Spleen (tissue), 11 donors: Measurements from ENCODE around the gene UBE2L6. TPM values are rescaled to one million over a fixed set of nuclear protein-coding genes. Genes with fewer than 3 reads are reported as not detected.

ENCODE experiments used
- DNase-seq: peaks from one replicate; pipeline ENCODE4 v3.0.0-alpha.2; 2020
- H3K27ac ChIP-seq, 8 donors: fragments of 200-600 bp; sonication (generic) in 7 of 8; 1 replicate in 4 of 8; 2 replicates in 4 of 8; pipeline versions ENCODE4 v1.5.0 to v1.8.0; 2016 to 2021; ENCODE audit warnings: inconsistent platforms in 4 of 8, mild to moderate bottlenecking in 4 of 8, moderate library complexity in 1 of 8
- H3K27me3 ChIP-seq, 7 donors: fragments of 200-600 bp; sonication (generic) in 6 of 7; replicated peaks in 1 of 7; 1 replicate in 4 of 7; 2 replicates in 3 of 7; pipeline versions ENCODE4 v1.5.0 to v1.8.0; 2016 to 2021; ENCODE audit warnings: inconsistent platforms in 3 of 7, mild to moderate bottlenecking in 1 of 7
- H3K36me3 ChIP-seq, 6 donors: fragments of 200-600 bp; sonication (generic) in 5 of 6; 1 replicate in 4 of 6; 2 replicates in 2 of 6; pipeline versions ENCODE4 v1.5.0 to v1.8.0; 2016 to 2021; ENCODE audit warnings: inconsistent platforms in 2 of 6
- H3K4me1 ChIP-seq, 6 donors: fragments of 200-600 bp; sonication (generic) in 5 of 6; 1 replicate in 3 of 6; 2 replicates in 3 of 6; pipeline versions ENCODE4 v1.5.0 to v1.8.0; 2016 to 2021; ENCODE audit warnings: inconsistent platforms in 3 of 6
- H3K4me3 ChIP-seq, 8 donors: fragments of 200-600 bp; sonication (generic) in 7 of 8; 1 replicate in 4 of 8; 2 replicates in 4 of 8; pipeline versions ENCODE4 v1.5.0 to v1.8.0; 2016 to 2021; ENCODE audit warnings: inconsistent platforms in 4 of 8, mild to moderate bottlenecking in 4 of 8, moderate library complexity in 2 of 8
- H3K9me3 ChIP-seq, 8 donors: fragments of 200-600 bp; sonication (generic) in 7 of 8; 1 replicate in 4 of 8; 2 replicates in 4 of 8; pipeline versions ENCODE4 v1.5.0 to v1.8.0; 2016 to 2021; ENCODE audit warnings: inconsistent platforms in 4 of 8
- CTCF ChIP-seq, 11 experiments: fragments of 200-600 bp in 7 of 11; fragments of 450-650 bp in 4 of 11; sonication (generic) in 4 of 11; IDR thresholded peaks in 8 of 11; conservative IDR thresholded peaks in 3 of 11; 1 replicate in 7 of 11; 2 replicates in 4 of 11; pipeline versions ENCODE4 v1.4.0 to v1.8.0; 2016 to 2021; ENCODE audit warnings: antibody characterized with exemption in 11 of 11, inconsistent platforms in 4 of 11, mild to moderate bottlenecking in 1 of 11
- POLR2A ChIP-seq, 3 donors: fragments of 450-650 bp; IDR thresholded peaks; one replicate each; pipeline ENCODE4 v1.5.1; 2017; ENCODE audit warnings: antibody characterized with exemption in 3 of 3, mild to moderate bottlenecking in 1 of 3
- POLR2AphosphoS5 ChIP-seq, 3 donors: sonication (generic); formaldehyde crosslinking; IDR thresholded peaks; one replicate each; pipeline ENCODE4 v1.5.1; 2017; ENCODE audit warnings: antibody characterized with exemption in 3 of 3
- WGBS, 5 donors: extraction: QIAGEN DNeasy Blood & Tissue Kit in 3 of 5; methylation state at CpG; one replicate each; pipeline versions ENCODE4 v1.1.5 to v1.1.7; 2013 to 2018; 5-methylcytosine and 5-hydroxymethylcytosine counted together
- intact Hi-C: fragments of 100-400 bp; cut with DNase I; formaldehyde crosslinking; loops from one replicate; pipeline ENCODE4 v1.15.0; 2023; ENCODE audit warnings: low total_unique reads
- polyA plus RNA-seq, 3 donors: library from polyadenylated mRNA; stranded (reverse); fragments of 200-250 nt; gene quantifications; one replicate each; pipeline ENCODE4 v1.2.1, GENCODE V29; 2013
- total RNA-seq, 7 donors: library from RNA; depleted of rRNA in 3 of 7; stranded (reverse); fragments of >200 nt in 3 of 7; fragmentation: NEBNext Ultra II Directional in 4 of 7; extraction: Animal tissue kit (Norgen Biotek cat#: 25700) in 4 of 7; gene quantifications; one replicate each; pipeline versions ENCODE4 v1.1.0 to v1.2.1, GENCODE V29; 2016 to 2021
- donor health status: healthy with polysubstance abuse.
- donor health status: DM: no; HTN: no; CAD: no; lungs with moderate emphysema.
- donor health status: DM: no; HTN: no; CAD: no.
- donor health status: Bipolar disorder and iron deficiency.
- donor health status: healthy.
- donor health status: DM: no; HTN: no; CAD: no.
- donor health status: DM: yes; HTN: yes; CAD: no.

Gene UBE2L6
- total and polyA plus RNA-seq, 10 donors, result 46.8 to 137 (median 110) TPM

GRCh38 chr11:57555393-57555792 lies 12.1 kb downstream of the UBE2L6 start:
- Histone ChIP-seq H3K27me3 (no peaks in the 10 kb centered on the region), H3K27ac (no peak overlapping the region), H3K9me3 (no peaks in the 10 kb centered on the region), H3K4me3 (no peak overlapping the region), H3K4me1 (peaks cover 0 to 6% (median 2%) of the 10 kb centered on the region in 6 donors), H3K36me3 (peaks cover 10 to 100% (median 92%) of the 10 kb centered on the region in 6 donors)
- intact Hi-C loops, result no loop called here
- TF ChIP-seq CTCF (IDR thresholded peaks at IDR 0.05 in 8 of 11, conservative IDR thresholded peaks at IDR 0.05 in 3 of 11), result no peak
- no peak for TF ChIP-seq POLR2A (IDR thresholded peaks at IDR 0.05)
- no peak for TF ChIP-seq POLR2AphosphoS5 (IDR thresholded peaks at IDR 0.05)
- DNase-seq, result no peak
- WGBS, 5 donors, result 79 to 89% (median 85%) methylated on average over 2 of the region's 2 CpGs

- intact Hi-C loops, result no loop called here
- Histone ChIP-seq H3K27ac (no peak overlapping the region), H3K27me3 (no peaks in the 10 kb centered on the region), H3K9me3 (no peaks in the 10 kb centered on the region), H3K4me1 (peaks cover 0 to 14% (median 10%) of the 10 kb centered on the region in 6 donors), H3K36me3 (peaks cover 8 to 100% (median 84%) of the 10 kb centered on the region in 6 donors), H3K4me3 (no peak overlapping the region)
- TF ChIP-seq CTCF (IDR thresholded peaks at IDR 0.05 in 8 of 11, conservative IDR thresholded peaks at IDR 0.05 in 3 of 11) (no peak), POLR2AphosphoS5 (IDR thresholded peaks at IDR 0.05) (no peak), POLR2A (IDR thresholded peaks at IDR 0.05) (no peak)
- 89 to 95% (median 93%) methylated on average over 5 of the region's 5 CpGs for WGBS, 5 donors
- DNase-seq, result no peak
Observed at GRCh38 chr11:57552479-57552878, 15.0 kb downstream of the UBE2L6 start.

GRCh38 chr11:57551941-57552340 lies 15.5 kb downstream of the UBE2L6 start:
- intact Hi-C loops, result no loop called here
- Histone ChIP-seq H3K27ac (no peak overlapping the region), H3K4me1 (peaks cover 0 to 19% (median 15%) of the 10 kb centered on the region in 6 donors), H3K27me3 (no peaks in the 10 kb centered on the region), H3K4me3 (no peak overlapping the region), H3K36me3 (peaks cover 8 to 100% (median 79%) of the 10 kb centered on the region in 6 donors), H3K9me3 (no peaks in the 10 kb centered on the region)
- TF ChIP-seq POLR2A (IDR thresholded peaks at IDR 0.05) (no peak), POLR2AphosphoS5 (IDR thresholded peaks at IDR 0.05) (no peak), CTCF (IDR thresholded peaks at IDR 0.05 in 8 of 11, conservative IDR thresholded peaks at IDR 0.05 in 3 of 11) (no peak)
- no peak for DNase-seq
- 92 to 96% (median 93%) methylated on average over 3 to 4 of the region's 4 CpGs for WGBS, 5 donors

GRCh38 chr11:57549983-57550382 lies 17.5 kb downstream of the UBE2L6 start:
- no peak for DNase-seq
- Histone ChIP-seq H3K27ac (no peak overlapping the region), H3K9me3 (no peaks in the 10 kb centered on the region), H3K36me3 (peaks cover 8 to 95% (median 63%) of the 10 kb centered on the region in 6 donors), H3K4me1 (peaks cover 0 to 24% (median 18%) of the 10 kb centered on the region in 6 donors), H3K4me3 (no peak overlapping the region), H3K27me3 (no peaks in the 10 kb centered on the region)
- intact Hi-C loops, result no loop called here
- TF ChIP-seq CTCF (IDR thresholded peaks at IDR 0.05 in 8 of 11, conservative IDR thresholded peaks at IDR 0.05 in 3 of 11), result no peak
- TF ChIP-seq POLR2AphosphoS5 (IDR thresholded peaks at IDR 0.05), result peak in 1 of 3 donors; percentile 21
- WGBS, 5 donors, result 83 to 91% (median 86%) methylated on average over 8 of the region's 8 CpGs
